GM21717 (cell line): ENCODE results near the gene MORN1.
A peak's percentile ranks its signal among the peaks of the same experiment; 100 is the strongest.
"Not testable (repeated sequence)": the region's sequence is repeated elsewhere in the genome, so short reads cannot be mapped to it uniquely, and the experiment has no call there.

ENCODE experiments used
- ATAC-seq: cut with Tn5 transposase; IDR thresholded peaks from one replicate; pipeline ENCODE4 v1.9.1; 2021; ENCODE audit warnings: mild to moderate bottlenecking, moderate library complexity; ENCODE audit not compliant: unreplicated experiment

Gene MORN1

GRCh38 chr1:2297246-2298011, 93.9 kb downstream of the MORN1 start:
- no peak for ATAC-seq

- ATAC-seq = no peak
Measured at GRCh38 chr1:2296614-2297013, 94.7 kb downstream of the MORN1 start.

- ATAC-seq = not testable (repeated sequence)
Measured at GRCh38 chr1:2296211-2296610, 95.1 kb downstream of the MORN1 start.

- no peak for ATAC-seq
Measured at GRCh38 chr1:2295526-2295925, 95.8 kb downstream of the MORN1 start.

GRCh38 chr1:2294725-2295078, 96.7 kb downstream of the MORN1 start:
- ATAC-seq = no peak

GRCh38 chr1:2294033-2294724, 97.2 kb downstream of the MORN1 start:
- ATAC-seq = no peak

GRCh38 chr1:2292725-2293450, 98.5 kb downstream of the MORN1 start:
- no peak for ATAC-seq

- no peak for ATAC-seq
Measured at GRCh38 chr1:2291577-2291976, 99.8 kb downstream of the MORN1 start.

- peak; percentile 62 for ATAC-seq
Measured at GRCh38 chr1:2290595-2291510, 100.5 kb downstream of the MORN1 start.

GRCh38 chr1:2290171-2290578, 101.2 kb downstream of the MORN1 start:
- ATAC-seq = peak; percentile 16

GRCh38 chr1:2289607-2290006, 101.7 kb downstream of the MORN1 start:
- ATAC-seq = no peak

GRCh38 chr1:2288816-2289536, 102.4 kb downstream of the MORN1 start:
- ATAC-seq = no peak

GRCh38 chr1:2288311-2288710, 103.0 kb downstream of the MORN1 start:
- ATAC-seq = no peak

GRCh38 chr1:2287649-2288048, 103.7 kb downstream of the MORN1 start:
- ATAC-seq = no peak

- no peak for ATAC-seq
Measured at GRCh38 chr1:2286923-2287322, 104.4 kb downstream of the MORN1 start.

GRCh38 chr1:2284932-2285331, 106.4 kb downstream of the MORN1 start:
- no peak for ATAC-seq

GRCh38 chr1:2283991-2284895, 107.1 kb downstream of the MORN1 start:
- no peak for ATAC-seq

- no peak for ATAC-seq
Measured at GRCh38 chr1:2283371-2283990, 107.9 kb downstream of the MORN1 start.
